ENCODE results near the gene A2M. TPM values are rescaled to one million over a fixed set of nuclear protein-coding genes. Genes with fewer than 3 reads are reported as not detected.
"Not testable (repeated sequence)": the region's sequence is repeated elsewhere in the genome, so short reads cannot be mapped to it uniquely, and the experiment has no call there.

A2M gene
- total and polyA plus RNA-seq, 2 of the 13 experiments (the other 11 are each of a cell fraction or from before 2014, with no cell fraction given), result 2,807 to 6,551 TPM

- TF ChIP-seq TFDP2 (CRISPR knock-in tag; IDR thresholded peaks at IDR 0.05), result no peak
- no peak for TF ChIP-seq MTA1 (CRISPR knock-in tag; IDR thresholded peaks at IDR 0.05; ENCODE audit: borderline replicate concordance)
Observed at GRCh38 chr12:9143137-9143536, 27.4 kb upstream of the A2M start (continued).

- H3K4me3 ChIP-seq (replicated peaks in 1 of 3; ENCODE audit: insufficient read depth in 1 of 3, low read depth in 2 of 3, low read length in 3 of 3); H3K79me2 ChIP-seq (ENCODE audit: insufficient read depth, low read length); POLR2A ChIA-PET; BruUV-seq (replicated peaks); H3K36me3 ChIP-seq (replicated peaks in 1 of 2; ENCODE audit: control insufficient read depth in 1 of 2, insufficient read depth in 2 of 2, low read length in 2 of 2); intact Hi-C loops (cut with micrococcal nuclease; ENCODE audit: unreplicated experiment); H4K20me1 ChIP-seq (ENCODE audit: insufficient read depth, low read length); ATAC-seq; H3K27me3 ChIP-seq (ENCODE audit: control insufficient read depth in 1 of 2, insufficient read depth in 2 of 2, low read length in 2 of 2); H3K9ac ChIP-seq (ENCODE audit: insufficient read depth, low read depth, low read length); H3K27ac ChIP-seq (ENCODE audit: extremely low read length, insufficient read depth, low read length); H2AFZ ChIP-seq (ENCODE audit: low read length); DNase-seq (ENCODE audit: low spot score); CTCF ChIA-PET (ENCODE audit: low intra/inter-chr PET ratio, low total read pairs); H3K4me2 ChIP-seq (ENCODE audit: low read depth, low read length); in situ Hi-C loops (cut with HindIII; ENCODE audit: extremely low pct_ligation_motif_present, low pct_unique_long_range_greater_than_20kb); FAIRE-seq: not testable (repeated sequence)
- Histone ChIP-seq H3K9me3 (ENCODE audit: low read length) (peaks cover 49% of the 10 kb centered on the region), H3K4me1 (ENCODE audit: insufficient read depth, low read length) (peaks cover 25% of the 10 kb centered on the region)
- 52% methylated on average over 2 of the region's 2 CpGs for WGBS (ENCODE audit: low lambda C conversion rate)
- TF ChIP-seq ZNF850 (CRISPR knock-in tag; conservative IDR thresholded peaks at IDR 0.05), result peak; percentile 98
Observed at GRCh38 chr12:9139588-9140290, 24.0 kb upstream of the A2M start.

- intact Hi-C loops (cut with micrococcal nuclease; ENCODE audit: unreplicated experiment) (no loop called here), in situ Hi-C loops (cut with HindIII; ENCODE audit: extremely low pct_ligation_motif_present, low pct_unique_long_range_greater_than_20kb) (no loop called here)
- ChIA-PET POLR2A (interaction anchor here (0.9 to 3.4 kb wide), 12 partner anchors 11 to 71 kb away, joined by 3 to 129 read pairs (median 4); partner anchors contain the start of gene A2M), CTCF (ENCODE audit: low intra/inter-chr PET ratio, low total read pairs) (no interaction called here)
- FAIRE-seq, result peak; percentile 72
- no peak overlapping the region for H2AFZ ChIP-seq (ENCODE audit: low read length)
- ATAC-seq, result peak; percentile 75
- H3K4me3 ChIP-seq (replicated peaks in 1 of 3; ENCODE audit: insufficient read depth in 1 of 3, low read depth in 2 of 3, low read length in 3 of 3), result peak overlapping the region in 2 of 3 experiments; percentile 3 to 49; a peak in 1 of 6 replicates
- H3K9me3 ChIP-seq (ENCODE audit: low read length), result peaks cover 18% of the 10 kb centered on the region
- H3K9ac ChIP-seq (ENCODE audit: insufficient read depth, low read depth, low read length), result peak overlapping the region; percentile 65
- WGBS (ENCODE audit: low lambda C conversion rate), result 0% methylated on average over 5 of the region's 5 CpGs
- H3K4me1 ChIP-seq (ENCODE audit: insufficient read depth, low read length), result peaks cover 63% of the 10 kb centered on the region
- H3K27ac ChIP-seq (ENCODE audit: extremely low read length, insufficient read depth, low read length), result peak overlapping the region; percentile 96
- peak; percentile 98 for DNase-seq (ENCODE audit: low spot score)
- no peaks in the 10 kb centered on the region for H3K36me3 ChIP-seq (replicated peaks in 1 of 2; ENCODE audit: control insufficient read depth in 1 of 2, insufficient read depth in 2 of 2, low read length in 2 of 2)
- BruUV-seq (replicated peaks), result no TSS peak
- H3K27me3 ChIP-seq (ENCODE audit: control insufficient read depth in 1 of 2, insufficient read depth in 2 of 2, low read length in 2 of 2), result no peaks in the 10 kb centered on the region
- peak overlapping the region; percentile 56 for H3K4me2 ChIP-seq (ENCODE audit: low read depth, low read length)
- no peaks in the 10 kb centered on the region for H3K79me2 ChIP-seq (ENCODE audit: insufficient read depth, low read length)
- H4K20me1 ChIP-seq (ENCODE audit: insufficient read depth, low read length), result no peaks in the 10 kb centered on the region
- TF ChIP-seq, protein P1, sequence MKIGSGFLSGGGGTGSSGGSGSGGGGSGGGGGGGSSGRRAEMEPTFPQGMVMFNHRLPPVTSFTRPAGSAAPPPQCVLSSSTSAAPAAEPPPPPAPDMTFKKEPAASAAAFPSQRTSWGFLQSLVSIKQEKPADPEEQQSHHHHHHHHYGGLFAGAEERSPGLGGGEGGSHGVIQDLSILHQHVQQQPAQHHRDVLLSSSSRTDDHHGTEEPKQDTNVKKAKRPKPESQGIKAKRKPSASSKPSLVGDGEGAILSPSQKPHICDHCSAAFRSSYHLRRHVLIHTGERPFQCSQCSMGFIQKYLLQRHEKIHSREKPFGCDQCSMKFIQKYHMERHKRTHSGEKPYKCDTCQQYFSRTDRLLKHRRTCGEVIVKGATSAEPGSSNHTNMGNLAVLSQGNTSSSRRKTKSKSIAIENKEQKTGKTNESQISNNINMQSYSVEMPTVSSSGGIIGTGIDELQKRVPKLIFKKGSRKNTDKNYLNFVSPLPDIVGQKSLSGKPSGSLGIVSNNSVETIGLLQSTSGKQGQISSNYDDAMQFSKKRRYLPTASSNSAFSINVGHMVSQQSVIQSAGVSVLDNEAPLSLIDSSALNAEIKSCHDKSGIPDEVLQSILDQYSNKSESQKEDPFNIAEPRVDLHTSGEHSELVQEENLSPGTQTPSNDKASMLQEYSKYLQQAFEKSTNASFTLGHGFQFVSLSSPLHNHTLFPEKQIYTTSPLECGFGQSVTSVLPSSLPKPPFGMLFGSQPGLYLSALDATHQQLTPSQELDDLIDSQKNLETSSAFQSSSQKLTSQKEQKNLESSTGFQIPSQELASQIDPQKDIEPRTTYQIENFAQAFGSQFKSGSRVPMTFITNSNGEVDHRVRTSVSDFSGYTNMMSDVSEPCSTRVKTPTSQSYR (CRISPR knock-in tag; IDR thresholded peaks at IDR 0.05; ENCODE audit: borderline replicate concordance), result peak; percentile 15; the same call in 1 of the 2 replicates
- TF ChIP-seq RARA (CRISPR knock-in tag; IDR thresholded peaks at IDR 0.05) (peak; percentile 98), RAD21 (CRISPR knock-in tag; IDR thresholded peaks at IDR 0.05) (no peak), SSRP1 (CRISPR knock-in tag; IDR thresholded peaks at IDR 0.05) (no peak), FOXK2 (IDR thresholded peaks at IDR 0.05) (peak; percentile 56; the same call in 1 of the 2 replicates), ZNF354B (CRISPR knock-in tag; IDR thresholded peaks at IDR 0.05) (no peak), POGZ (CRISPR knock-in tag; IDR thresholded peaks at IDR 0.05) (peak; percentile 60), RELA (CRISPR knock-in tag; IDR thresholded peaks at IDR 0.05) (0 out of 2 replicates have a peak, but pooled peaks have one; percentile 67), ZNF790 (CRISPR knock-in tag; IDR thresholded peaks at IDR 0.05; ENCODE audit: borderline replicate concordance) (no peak), ZNF737 (CRISPR knock-in tag; IDR thresholded peaks at IDR 0.05; ENCODE audit: borderline replicate concordance) (no peak)
Observed at GRCh38 chr12:9135903-9136310, 20.2 kb upstream of the A2M start.

Data from HepG2 (cell line).